Measurements from ENCODE around the gene FAM20C. TPM values are rescaled to one million over a fixed set of nuclear protein-coding genes. Genes with fewer than 3 reads are reported as not detected.

Gene FAM20C
- total and polyA plus RNA-seq, 2 donors (not counting 3 experiments of a cell fraction or from before 2014, with no cell fraction given): 14.2 to 34.5 TPM

- dilution Hi-C loops (cut with MboI; ENCODE audit: extremely low pct_ligation_motif_present, low sequenced_read_pairs) (no loop called here), intact Hi-C loops (cut with micrococcal nuclease) (no loop called here)
- POLR2A ChIA-PET: no interaction called here
- TF ChIP-seq, protein P1, sequence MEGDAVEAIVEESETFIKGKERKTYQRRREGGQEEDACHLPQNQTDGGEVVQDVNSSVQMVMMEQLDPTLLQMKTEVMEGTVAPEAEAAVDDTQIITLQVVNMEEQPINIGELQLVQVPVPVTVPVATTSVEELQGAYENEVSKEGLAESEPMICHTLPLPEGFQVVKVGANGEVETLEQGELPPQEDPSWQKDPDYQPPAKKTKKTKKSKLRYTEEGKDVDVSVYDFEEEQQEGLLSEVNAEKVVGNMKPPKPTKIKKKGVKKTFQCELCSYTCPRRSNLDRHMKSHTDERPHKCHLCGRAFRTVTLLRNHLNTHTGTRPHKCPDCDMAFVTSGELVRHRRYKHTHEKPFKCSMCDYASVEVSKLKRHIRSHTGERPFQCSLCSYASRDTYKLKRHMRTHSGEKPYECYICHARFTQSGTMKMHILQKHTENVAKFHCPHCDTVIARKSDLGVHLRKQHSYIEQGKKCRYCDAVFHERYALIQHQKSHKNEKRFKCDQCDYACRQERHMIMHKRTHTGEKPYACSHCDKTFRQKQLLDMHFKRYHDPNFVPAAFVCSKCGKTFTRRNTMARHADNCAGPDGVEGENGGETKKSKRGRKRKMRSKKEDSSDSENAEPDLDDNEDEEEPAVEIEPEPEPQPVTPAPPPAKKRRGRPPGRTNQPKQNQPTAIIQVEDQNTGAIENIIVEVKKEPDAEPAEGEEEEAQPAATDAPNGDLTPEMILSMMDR (IDR thresholded peaks at IDR 0.05; ENCODE audit: extremely low read depth in 1 of 2, insufficient read depth in 1 of 2, low read depth in 1 of 2, low read length in 2 of 2): no peak
- TF ChIP-seq POLR2A (IDR thresholded peaks at IDR 0.05; ENCODE audit: low read depth, low read length) (no peak), GATA2 (IDR thresholded peaks at IDR 0.05; ENCODE audit: insufficient read depth, insufficient read length, low read depth, low read length) (no peak), POLR2AphosphoS5 (IDR thresholded peaks at IDR 0.05; ENCODE audit: insufficient read depth, low read depth, low read length) (no peak), MYC (IDR thresholded peaks at IDR 0.05; ENCODE audit: low read depth, low read length) (no peak), EZH2 (IDR thresholded peaks at IDR 0.05; ENCODE audit: borderline replicate concordance, low read depth, low read length, severe bottlenecking) (no peak)
- TF ChIP-seq, protein P2, sequence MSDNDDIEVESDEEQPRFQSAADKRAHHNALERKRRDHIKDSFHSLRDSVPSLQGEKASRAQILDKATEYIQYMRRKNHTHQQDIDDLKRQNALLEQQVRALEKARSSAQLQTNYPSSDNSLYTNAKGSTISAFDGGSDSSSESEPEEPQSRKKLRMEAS (IDR thresholded peaks at IDR 0.05; ENCODE audit: insufficient read depth, insufficient read length): no peak
- Histone ChIP-seq H3K9me3 (replicated peaks; ENCODE audit: control insufficient read depth, insufficient read depth, low read length) (no peaks in the 10 kb centered on the region), H3K36me3 (ENCODE audit: control insufficient read depth in 2 of 2, extremely low read depth in 1 of 2, insufficient read depth in 2 of 2, low read length in 2 of 2) (peaks cover 0 to 8% of the 10 kb centered on the region in 2 experiments), H3K79me2 (ENCODE audit: control insufficient read depth, insufficient read depth, low read length) (no peaks in the 10 kb centered on the region), H3K27ac (ENCODE audit: insufficient read depth, low read depth, low read length) (no peak overlapping the region), H3K4me2 (ENCODE audit: insufficient read depth, low read length) (no peak overlapping the region), H3K9ac (replicated peaks; ENCODE audit: extremely low read depth, insufficient read depth, low read length) (no peak overlapping the region), H3K27me3 (ENCODE audit: control insufficient read depth in 2 of 2, insufficient read depth in 2 of 2, low read length in 2 of 2) (no peaks in the 10 kb centered on the region), H3K4me1 (ENCODE audit: control insufficient read depth, extremely low read depth, insufficient read depth, low read length) (no peaks in the 10 kb centered on the region), H2AFZ (ENCODE audit: low read depth, low read length) (no peak overlapping the region), H4K20me1 (replicated peaks; ENCODE audit: control insufficient read depth, extremely low read depth, insufficient read depth, low read length) (no peaks in the 10 kb centered on the region), H3K9me1 (replicated peaks; ENCODE audit: control insufficient read depth, extremely low read depth, insufficient read depth, low read length) (no peaks in the 10 kb centered on the region), H3K4me3 (replicated peaks in 1 of 3; ENCODE audit: insufficient read depth in 1 of 3, low read depth in 1 of 3, low read length in 3 of 3) (no peak overlapping the region)
- CTCF ChIA-PET: no interaction called here
- FAIRE-seq (no peak), DNase-seq (ENCODE audit: low read depth, low spot score) (no peak)
- BruUV-seq (replicated peaks): no TSS peak
These were observed 60.6 kb downstream of the FAM20C start for GRCh38 chr7:252981-253380.
